ENCODE measurements around the gene IL36B. TPM values are rescaled to one million over a fixed set of nuclear protein-coding genes. Genes with fewer than 3 reads are reported as not detected.
"Not testable (repeated sequence)": the region's sequence is repeated elsewhere in the genome, so short reads cannot be mapped to it uniquely, and the experiment has no call there.

IL36B gene
- not detected for total RNA-seq
- polyA plus RNA-seq = not detected

GRCh38 chr2:113052396-113052917 is at the start of gene IL36B:
IL36B (minus strand) TSS chr2:113052867.
- no peak within 1 kb of the TSS for H3K27ac ChIP-seq (ENCODE audit: insufficient read depth, low read length, poor library complexity, severe bottlenecking)
- H3K4me1 ChIP-seq (ENCODE audit: control insufficient read depth, insufficient read depth, low read length, poor library complexity, severe bottlenecking) = no peaks in the 10 kb centered on the region
- Mint-ChIP-seq H3K36me3 (peaks cover 3% of the 10 kb centered on the region), H3K4me1 (no peaks in the 10 kb centered on the region), H3K9me3 (peaks cover 0 to 22% (median 3%) of the 10 kb centered on the region in 7 donors), H3K27me3 (peaks cover 24% of the 10 kb centered on the region), H3K27ac (peak within 1 kb of the TSS in 1 of 3 donors; percentile 85), H3K4me3 (peak within 1 kb of the TSS in 1 of 4 donors; percentile 89)
- no peak within 1 kb of the TSS for H3K4me3 ChIP-seq (ENCODE audit: low read depth, low read length)
- peaks cover 4 to 5% of the 10 kb centered on the region in 2 experiments for H3K9me3 ChIP-seq (ENCODE audit: control insufficient read depth in 2 of 2, low read length in 2 of 2)
- peaks cover under 1% of the 10 kb centered on the region for H3K27me3 ChIP-seq (ENCODE audit: control insufficient read depth, insufficient read depth, low read length)
- DNase-seq = no peak
- H3K36me3 ChIP-seq (ENCODE audit: control insufficient read depth, insufficient read depth, low read length) = no peaks in the 10 kb centered on the region
- no peak for ATAC-seq (ENCODE audit: low read depth in 2 of 2)

- H3K27ac Mint-ChIP-seq = peak overlapping the region in 1 of 3 donors; percentile 35
- Histone ChIP-seq H3K9me3 (ENCODE audit: control insufficient read depth in 2 of 2, low read length in 2 of 2) (no peaks in the 10 kb centered on the region), H3K4me3 (ENCODE audit: low read depth, low read length) (no peak overlapping the region)
Observed at GRCh38 chr2:113102133-113102532, 49.5 kb upstream of the IL36B start.

GRCh38 chr2:113098532-113098931 is 45.9 kb upstream of the IL36B start:
- Histone ChIP-seq H3K4me1 (ENCODE audit: control insufficient read depth, insufficient read depth, low read length, poor library complexity, severe bottlenecking) (peaks cover 4% of the 10 kb centered on the region), H3K27me3 (ENCODE audit: control insufficient read depth, insufficient read depth, low read length) (no peaks in the 10 kb centered on the region), H3K27ac (ENCODE audit: insufficient read depth, low read length, poor library complexity, severe bottlenecking) (peak overlapping the region; percentile 42), H3K9me3 (ENCODE audit: control insufficient read depth in 2 of 2, low read length in 2 of 2) (no peaks in the 10 kb centered on the region), H3K36me3 (ENCODE audit: control insufficient read depth, insufficient read depth, low read length) (no peaks in the 10 kb centered on the region), H3K4me3 (ENCODE audit: low read depth, low read length) (peak overlapping the region; percentile 73)
- Mint-ChIP-seq H3K36me3 (peaks cover 3% of the 10 kb centered on the region), H3K27me3 (peaks cover 5% of the 10 kb centered on the region), H3K9me3 (peaks cover 3 to 19% (median 6%) of the 10 kb centered on the region in 7 donors), H3K4me1 (peaks cover 7 to 13% (median 12%) of the 10 kb centered on the region in 4 donors), H3K27ac (peak overlapping the region; percentile 14 to 52 (median 45)), H3K4me3 (peak overlapping the region; percentile 41 to 92 (median 76))
- DNase-seq (no peak), ATAC-seq (ENCODE audit: low read depth in 2 of 2) (no peak)

More at GRCh38 chr2:113102133-113102532, 49.5 kb upstream of the IL36B start:
- Mint-ChIP-seq H3K9me3 (peaks cover 0 to 9% (median 5%) of the 10 kb centered on the region in 7 donors), H3K4me3 (no peak overlapping the region), H3K36me3 (peaks cover 3% of the 10 kb centered on the region), H3K4me1 (peaks cover 7 to 13% (median 12%) of the 10 kb centered on the region in 4 donors), H3K27me3 (peaks cover 5% of the 10 kb centered on the region)
- H3K27ac ChIP-seq (ENCODE audit: insufficient read depth, low read length, poor library complexity, severe bottlenecking) = no peak overlapping the region
- no peak for ATAC-seq (ENCODE audit: low read depth in 2 of 2)
- H3K27me3 ChIP-seq (ENCODE audit: control insufficient read depth, insufficient read depth, low read length) = no peaks in the 10 kb centered on the region
- peaks cover 4% of the 10 kb centered on the region for H3K4me1 ChIP-seq (ENCODE audit: control insufficient read depth, insufficient read depth, low read length, poor library complexity, severe bottlenecking)
- no peaks in the 10 kb centered on the region for H3K36me3 ChIP-seq (ENCODE audit: control insufficient read depth, insufficient read depth, low read length)
- no peak for DNase-seq

GRCh38 chr2:113098041-113098440 is 45.4 kb upstream of the IL36B start:
- peak overlapping the region; percentile 14 to 52 (median 45) for H3K27ac Mint-ChIP-seq
- peaks cover 3 to 16% (median 5%) of the 10 kb centered on the region in 7 donors for H3K9me3 Mint-ChIP-seq
- ATAC-seq (ENCODE audit: low read depth in 2 of 2) (peak; percentile 65 to 72), DNase-seq (peak in 2 of 3 donors; percentile 48 to 74)
- H3K4me1 Mint-ChIP-seq = peaks cover 7 to 13% (median 12%) of the 10 kb centered on the region in 4 donors
- H3K4me3 Mint-ChIP-seq = peak overlapping the region; percentile 41 to 92 (median 76)
- Histone ChIP-seq H3K9me3 (ENCODE audit: control insufficient read depth in 2 of 2, low read length in 2 of 2) (no peaks in the 10 kb centered on the region), H3K27me3 (ENCODE audit: control insufficient read depth, insufficient read depth, low read length) (no peaks in the 10 kb centered on the region), H3K27ac (ENCODE audit: insufficient read depth, low read length, poor library complexity, severe bottlenecking) (peak overlapping the region; percentile 42), H3K4me1 (ENCODE audit: control insufficient read depth, insufficient read depth, low read length, poor library complexity, severe bottlenecking) (peaks cover 4% of the 10 kb centered on the region), H3K4me3 (ENCODE audit: low read depth, low read length) (peak overlapping the region; percentile 73), H3K36me3 (ENCODE audit: control insufficient read depth, insufficient read depth, low read length) (no peaks in the 10 kb centered on the region)
- peaks cover 3% of the 10 kb centered on the region for H3K36me3 Mint-ChIP-seq
- H3K27me3 Mint-ChIP-seq = peaks cover 5% of the 10 kb centered on the region

- ATAC-seq (ENCODE audit: low read depth in 2 of 2); H3K4me1 ChIP-seq (ENCODE audit: control insufficient read depth, insufficient read depth, low read length, poor library complexity, severe bottlenecking); DNase-seq; H3K9me3 ChIP-seq (ENCODE audit: control insufficient read depth in 2 of 2, low read length in 2 of 2); H3K36me3 ChIP-seq (ENCODE audit: control insufficient read depth, insufficient read depth, low read length); H3K27me3 ChIP-seq (ENCODE audit: control insufficient read depth, insufficient read depth, low read length); H3K36me3 Mint-ChIP-seq; H3K27ac Mint-ChIP-seq; H3K27me3 Mint-ChIP-seq; H3K27ac ChIP-seq (ENCODE audit: insufficient read depth, low read length, poor library complexity, severe bottlenecking): not testable (repeated sequence)
- Mint-ChIP-seq H3K4me3 (peak overlapping the region in 1 of 4 donors; percentile 41), H3K9me3 (peaks cover 3 to 16% (median 5%) of the 10 kb centered on the region in 7 donors), H3K4me1 (peaks cover 7 to 13% (median 12%) of the 10 kb centered on the region in 4 donors)
- peak overlapping the region; percentile 73 for H3K4me3 ChIP-seq (ENCODE audit: low read depth, low read length)
Observed at GRCh38 chr2:113096842-113097618, 44.4 kb upstream of the IL36B start.

- not testable (repeated sequence) for H3K4me1 ChIP-seq (ENCODE audit: control insufficient read depth, insufficient read depth, low read length, poor library complexity, severe bottlenecking); ATAC-seq (ENCODE audit: low read depth in 2 of 2); H3K27ac ChIP-seq (ENCODE audit: insufficient read depth, low read length, poor library complexity, severe bottlenecking); H3K27me3 Mint-ChIP-seq; H3K27me3 ChIP-seq (ENCODE audit: control insufficient read depth, insufficient read depth, low read length); H3K9me3 ChIP-seq (ENCODE audit: control insufficient read depth in 2 of 2, low read length in 2 of 2); DNase-seq; H3K4me3 ChIP-seq (ENCODE audit: low read depth, low read length); H3K36me3 Mint-ChIP-seq; H3K27ac Mint-ChIP-seq; H3K36me3 ChIP-seq (ENCODE audit: control insufficient read depth, insufficient read depth, low read length); H3K4me3 Mint-ChIP-seq
- Mint-ChIP-seq H3K4me1 (peaks cover 7 to 13% (median 12%) of the 10 kb centered on the region in 4 donors), H3K9me3 (peaks cover 3 to 16% (median 5%) of the 10 kb centered on the region in 7 donors)
Observed at GRCh38 chr2:113096306-113096705, 43.6 kb upstream of the IL36B start.

GRCh38 chr2:113093613-113093977 is 40.9 kb upstream of the IL36B start:
- no peak overlapping the region for H3K4me3 Mint-ChIP-seq
- H3K4me3 ChIP-seq (ENCODE audit: low read depth, low read length) = no peak overlapping the region
- peaks cover 4% of the 10 kb centered on the region for H3K4me1 ChIP-seq (ENCODE audit: control insufficient read depth, insufficient read depth, low read length, poor library complexity, severe bottlenecking)
- peaks cover 4% of the 10 kb centered on the region for H3K27me3 ChIP-seq (ENCODE audit: control insufficient read depth, insufficient read depth, low read length)
- H3K27me3 Mint-ChIP-seq = no peaks in the 10 kb centered on the region
- DNase-seq (no peak), ATAC-seq (ENCODE audit: low read depth in 2 of 2) (no peak)
- H3K9me3 Mint-ChIP-seq = peaks cover 3 to 16% (median 5%) of the 10 kb centered on the region in 7 donors
- no peak overlapping the region for H3K27ac ChIP-seq (ENCODE audit: insufficient read depth, low read length, poor library complexity, severe bottlenecking)
- H3K4me1 Mint-ChIP-seq = peaks cover 7 to 13% (median 12%) of the 10 kb centered on the region in 4 donors
- H3K36me3 Mint-ChIP-seq = peaks cover 3% of the 10 kb centered on the region
- no peak overlapping the region for H3K27ac Mint-ChIP-seq
- H3K9me3 ChIP-seq (ENCODE audit: control insufficient read depth in 2 of 2, low read length in 2 of 2) = no peaks in the 10 kb centered on the region
- H3K36me3 ChIP-seq (ENCODE audit: control insufficient read depth, insufficient read depth, low read length) = no peaks in the 10 kb centered on the region

Data from CD4-positive, CD25-positive, alpha-beta regulatory T cell (primary cell).